Left hindlimb (tissue), 1 donor: Measurements from ENCODE around the gene CD9.
"Not testable (repeated sequence)": the region's sequence is repeated elsewhere in the genome, so short reads cannot be mapped to it uniquely, and the experiment has no call there.

Experiments used
- DNase-seq: peaks from one replicate; pipeline ENCODE4 v3.0.0-alpha.2; 2018

CD9 gene

GRCh38 chr12:6200256-6201212, at the start of gene CD9:
CD9 (plus strand) TSS chr12:6200400; CDS start chr12:6200500, 100 bp downstream.
- DNase-seq: peak; percentile 82

- no peak for DNase-seq
Observed at GRCh38 chr12:6154730-6155459, 45.3 kb upstream of the CD9 start.

GRCh38 chr12:6157482-6157881, 42.7 kb upstream of the CD9 start:
- no peak for DNase-seq

GRCh38 chr12:6158255-6158654, 41.9 kb upstream of the CD9 start:
- DNase-seq: no peak

- no peak for DNase-seq
Observed at GRCh38 chr12:6158749-6159148, 41.5 kb upstream of the CD9 start.

- DNase-seq: not testable (repeated sequence)
Observed at GRCh38 chr12:6159166-6160011, 40.8 kb upstream of the CD9 start.

GRCh38 chr12:6160049-6160649, 40.1 kb upstream of the CD9 start:
- not testable (repeated sequence) for DNase-seq

- no peak for DNase-seq
Observed at GRCh38 chr12:6161124-6161882, 38.9 kb upstream of the CD9 start.

GRCh38 chr12:6163416-6164060, 36.7 kb upstream of the CD9 start:
- no peak for DNase-seq

- DNase-seq: no peak
Observed at GRCh38 chr12:6165395-6165794, 34.8 kb upstream of the CD9 start.

- no peak for DNase-seq
Observed at GRCh38 chr12:6166808-6167207, 33.4 kb upstream of the CD9 start.

GRCh38 chr12:6167327-6168280, 32.6 kb upstream of the CD9 start:
- DNase-seq: no peak

- DNase-seq: peak; percentile 57
Observed at GRCh38 chr12:6171409-6172015, 28.7 kb upstream of the CD9 start.

- no peak for DNase-seq
Observed at GRCh38 chr12:6172086-6172485, 28.1 kb upstream of the CD9 start.

GRCh38 chr12:6172862-6173261, 27.3 kb upstream of the CD9 start:
- no peak for DNase-seq

GRCh38 chr12:6177642-6178358, 22.4 kb upstream of the CD9 start:
- peak; percentile 5 for DNase-seq

GRCh38 chr12:6178981-6179761, 21.0 kb upstream of the CD9 start:
- peak; percentile 29 for DNase-seq
